ENCODE results near the gene HPS1. TPM values are rescaled to one million over a fixed set of nuclear protein-coding genes. Genes with fewer than 3 reads are reported as not detected.

The HPS1 gene
- total RNA-seq, 3 donors from 2014 or later (not counting 1 experiment from before 2014, with no cell fraction given), result 92.4 to 103 (median 102) TPM

- Mint-ChIP-seq H3K27me3 (ENCODE audit: low read depth in 2 of 2) (peaks cover 20 to 33% of the 10 kb centered on the region in 2 donors), H3K27ac (no peak overlapping the region), H3K4me1 (peaks cover 8 to 12% of the 10 kb centered on the region in 2 donors), H3K9me3 (peaks cover 0 to 2% of the 10 kb centered on the region in 2 donors), H3K4me3 (no peak overlapping the region), H3K36me3 (no peaks in the 10 kb centered on the region)
- no peaks in the 10 kb centered on the region for H3K9me3 ChIP-seq (ENCODE audit: control insufficient read depth, insufficient read depth, low read length)
- H3K27ac ChIP-seq (ENCODE audit: low read length), result no peak overlapping the region
- H3K4me1 ChIP-seq (ENCODE audit: control insufficient read depth, insufficient read depth, low read length), result peaks cover 13% of the 10 kb centered on the region
- no peak for DNase-seq
- no peak for ATAC-seq
- TF ChIP-seq, protein P1, sequence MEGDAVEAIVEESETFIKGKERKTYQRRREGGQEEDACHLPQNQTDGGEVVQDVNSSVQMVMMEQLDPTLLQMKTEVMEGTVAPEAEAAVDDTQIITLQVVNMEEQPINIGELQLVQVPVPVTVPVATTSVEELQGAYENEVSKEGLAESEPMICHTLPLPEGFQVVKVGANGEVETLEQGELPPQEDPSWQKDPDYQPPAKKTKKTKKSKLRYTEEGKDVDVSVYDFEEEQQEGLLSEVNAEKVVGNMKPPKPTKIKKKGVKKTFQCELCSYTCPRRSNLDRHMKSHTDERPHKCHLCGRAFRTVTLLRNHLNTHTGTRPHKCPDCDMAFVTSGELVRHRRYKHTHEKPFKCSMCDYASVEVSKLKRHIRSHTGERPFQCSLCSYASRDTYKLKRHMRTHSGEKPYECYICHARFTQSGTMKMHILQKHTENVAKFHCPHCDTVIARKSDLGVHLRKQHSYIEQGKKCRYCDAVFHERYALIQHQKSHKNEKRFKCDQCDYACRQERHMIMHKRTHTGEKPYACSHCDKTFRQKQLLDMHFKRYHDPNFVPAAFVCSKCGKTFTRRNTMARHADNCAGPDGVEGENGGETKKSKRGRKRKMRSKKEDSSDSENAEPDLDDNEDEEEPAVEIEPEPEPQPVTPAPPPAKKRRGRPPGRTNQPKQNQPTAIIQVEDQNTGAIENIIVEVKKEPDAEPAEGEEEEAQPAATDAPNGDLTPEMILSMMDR (IDR thresholded peaks at IDR 0.05), result no peak
- H3K4me3 ChIP-seq (ENCODE audit: low read length), result no peak overlapping the region
- H3K27me3 ChIP-seq (ENCODE audit: control insufficient read depth, insufficient read depth, low read length), result no peaks in the 10 kb centered on the region
- 91% methylated on average over 1 of the region's 1 CpG for WGBS (ENCODE audit: insufficient coverage)
- H3K36me3 ChIP-seq (ENCODE audit: control insufficient read depth, insufficient read depth, low read length), result no peaks in the 10 kb centered on the region
- intact Hi-C loops (cut with micrococcal nuclease), result no loop called here
These were observed 3.9 kb upstream of the HPS1 start for GRCh38 chr10:98450618-98451017.

- H3K9me3 Mint-ChIP-seq, result peaks cover 0 to 2% of the 10 kb centered on the region in 2 donors
- Histone ChIP-seq H3K9me3 (ENCODE audit: control insufficient read depth, insufficient read depth, low read length) (no peaks in the 10 kb centered on the region), H3K27ac (ENCODE audit: low read length) (no peak overlapping the region), H3K36me3 (ENCODE audit: control insufficient read depth, insufficient read depth, low read length) (peaks cover 8% of the 10 kb centered on the region), H3K27me3 (ENCODE audit: control insufficient read depth, insufficient read depth, low read length) (no peaks in the 10 kb centered on the region), H3K4me1 (ENCODE audit: control insufficient read depth, insufficient read depth, low read length) (peaks cover 26% of the 10 kb centered on the region), H3K4me3 (ENCODE audit: low read length) (no peak overlapping the region)
- no peak for DNase-seq
- no peaks in the 10 kb centered on the region for H3K36me3 Mint-ChIP-seq
- H3K27ac Mint-ChIP-seq, result peak overlapping the region in 1 of 2 donors; percentile 37
- intact Hi-C loops (cut with micrococcal nuclease), result no loop called here
- TF ChIP-seq, protein P1 (IDR thresholded peaks at IDR 0.05), result no peak
- ATAC-seq, result no peak
- no peak overlapping the region for H3K4me3 Mint-ChIP-seq
- peaks cover 20 to 33% of the 10 kb centered on the region in 2 donors for H3K27me3 Mint-ChIP-seq (ENCODE audit: low read depth in 2 of 2)
- peaks cover 22 to 24% of the 10 kb centered on the region in 2 donors for H3K4me1 Mint-ChIP-seq
These were observed 2.6 kb upstream of the HPS1 start for GRCh38 chr10:98449287-98449686.

DNA sequence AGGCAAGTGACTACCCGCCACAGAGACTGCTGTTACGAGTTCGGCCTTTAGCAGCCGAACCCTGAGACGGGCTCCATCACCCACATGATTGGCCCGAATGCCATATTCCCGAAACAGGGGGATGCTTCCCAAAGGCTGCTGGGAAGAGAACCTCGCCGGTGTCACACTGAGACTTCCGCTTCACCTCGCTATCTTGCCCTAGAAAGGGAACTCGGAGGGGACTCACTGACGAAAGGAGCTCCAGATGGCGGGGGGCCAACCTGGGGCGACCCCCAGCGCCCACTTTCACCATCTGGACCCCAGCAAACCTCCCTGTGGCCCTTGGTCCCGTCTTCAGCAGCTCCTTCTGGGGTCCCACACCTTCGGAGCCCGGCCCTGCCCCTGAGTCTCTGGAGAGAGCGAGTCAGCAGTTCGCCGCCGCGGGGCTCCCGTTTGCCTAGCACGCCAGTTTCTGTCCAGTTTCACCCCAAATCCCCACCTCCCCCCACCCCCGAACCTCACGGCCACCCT lies 529 bp downstream of the HPS1 start:
- H3K4me3 ChIP-seq (ENCODE audit: low read length), result peak overlapping the region; percentile 87
- peaks cover 46% of the 10 kb centered on the region in 2 donors for H3K4me1 Mint-ChIP-seq
- WGBS (ENCODE audit: insufficient coverage), result 1% methylated on average over 28 of the region's 28 CpGs

More for the DNA sequence above, 529 bp downstream of the HPS1 start:
- peak; percentile 41 to 53 for DNase-seq
- Histone ChIP-seq H3K36me3 (ENCODE audit: control insufficient read depth, insufficient read depth, low read length) (peaks cover 22% of the 10 kb centered on the region), H3K27ac (ENCODE audit: low read length) (peak overlapping the region; percentile 88), H3K27me3 (ENCODE audit: control insufficient read depth, insufficient read depth, low read length) (no peaks in the 10 kb centered on the region), H3K9me3 (ENCODE audit: control insufficient read depth, insufficient read depth, low read length) (no peaks in the 10 kb centered on the region), H3K4me1 (ENCODE audit: control insufficient read depth, insufficient read depth, low read length) (peaks cover 27% of the 10 kb centered on the region)
- Mint-ChIP-seq H3K27ac (peak overlapping the region; percentile 83 to 94), H3K4me3 (peak overlapping the region; percentile 92), H3K27me3 (ENCODE audit: low read depth in 2 of 2) (peaks cover 8 to 19% of the 10 kb centered on the region in 2 donors), H3K9me3 (peaks cover 0 to 2% of the 10 kb centered on the region in 2 donors), H3K36me3 (peaks cover 6% of the 10 kb centered on the region)
- intact Hi-C loops (cut with micrococcal nuclease), result no loop called here
- ATAC-seq, result peak; percentile 18 to 57 (median 51)
- TF ChIP-seq, protein P1 (IDR thresholded peaks at IDR 0.05), result no peak

Data from natural killer cell (primary cell).